OCI-LY1 (cell line): ENCODE results near the gene PC.

Experiments used
- H2AFZ ChIP-seq: fragments of 200-600 bp; sonication (generic), shearing (Covaris generic); 2 replicates; pipeline ENCODE4 v1.6.0; 2014; ENCODE audit warnings: antibody characterized with exemption, mild to moderate bottlenecking, low read length
- H3F3A ChIP-seq: fragments of 200-600 bp; sonication (generic), shearing (Covaris generic); 2 replicates; pipeline ENCODE4 v1.6.0; 2014; ENCODE audit warnings: mild to moderate bottlenecking, antibody characterized with exemption, low read length, moderate library complexity; ENCODE audit not compliant: insufficient read depth
- H3K27ac ChIP-seq: fragments of 200-600 bp; sonication (generic); 2 replicates; pipeline ENCODE4 v1.5.1; 2014; ENCODE audit warnings: low read length, mixed run types, mild to moderate bottlenecking, low read depth; ENCODE audit not compliant: poor library complexity, severe bottlenecking
- H3K27me3 ChIP-seq: fragments of 200-600 bp; sonication (generic); 2 replicates; pipeline ENCODE4 v1.6.0; 2014; ENCODE audit warnings: antibody characterized with exemption, mild to moderate bottlenecking, low read length, moderate library complexity; ENCODE audit not compliant: insufficient read depth
- H3K36me3 ChIP-seq: fragments of 200-600 bp; sonication (generic); 2 replicates; pipeline ENCODE4 v1.6.1; 2014; ENCODE audit warnings: mild to moderate bottlenecking, antibody characterized with exemption, low read length, moderate library complexity, mixed read lengths; ENCODE audit not compliant: insufficient read depth
- H3K4me1 ChIP-seq: fragments of 200-600 bp; sonication (generic); 2 replicates; pipeline ENCODE4 v1.5.1; 2014; ENCODE audit warnings: mild to moderate bottlenecking, low read length, moderate library complexity; ENCODE audit not compliant: insufficient read depth, severe bottlenecking
- H3K4me2 ChIP-seq: fragments of 200-600 bp; sonication (generic), shearing (Covaris generic); 2 replicates; pipeline ENCODE4 v1.6.1; 2014; ENCODE audit warnings: low read length
- H3K4me3 ChIP-seq: fragments of 200-600 bp; sonication (generic); 2 replicates; pipeline ENCODE4 v1.5.1; 2014; ENCODE audit warnings: low read length, low read depth, mild to moderate bottlenecking, mixed read lengths; ENCODE audit not compliant: poor library complexity, severe bottlenecking
- H3K79me2 ChIP-seq: fragments of 200-600 bp; shearing (Covaris generic); 2 replicates; pipeline ENCODE4 v1.6.1; 2016; ENCODE audit warnings: mixed run types, low read length, mixed read lengths; ENCODE audit not compliant: insufficient read depth
- H3K9ac ChIP-seq: fragments of 200-600 bp; sonication (generic), shearing (Covaris generic); 2 replicates; pipeline ENCODE4 v1.6.1; 2014; ENCODE audit warnings: mild to moderate bottlenecking, low read length, mixed read lengths
- H3K9me2 ChIP-seq: fragments of 200-600 bp; sonication (generic), shearing (Covaris generic); 2 replicates; pipeline ENCODE4 v1.6.1; 2014; ENCODE audit warnings: low read depth, mild to moderate bottlenecking, low read length, mixed read lengths
- H3K9me3 ChIP-seq: fragments of 200-600 bp; shearing (Covaris generic); 2 replicates; pipeline ENCODE4 v1.6.1; 2014; ENCODE audit warnings: low read length, mixed read lengths
- H4K20me1 ChIP-seq: fragments of 200-600 bp; sonication (generic), shearing (Covaris generic); 2 replicates; pipeline ENCODE4 v1.6.0; 2016; ENCODE audit warnings: mild to moderate bottlenecking, low read length; ENCODE audit not compliant: insufficient read depth
- EZH2 ChIP-seq: fragments of 200-600 bp; sonication (generic), shearing (Covaris generic); IDR thresholded peaks from 2 replicates; pipeline ENCODE4 v1.8.0; 2017; ENCODE audit warnings: borderline replicate concordance, mixed run types, mild to moderate bottlenecking, antibody characterized with exemption, low read length, moderate library complexity, mixed read lengths
- TF ChIP-seq, protein P1 (sequence below): fragments of 200-600 bp; sonication (generic), shearing (Covaris generic); IDR thresholded peaks from 2 replicates; pipeline ENCODE4 v1.5.1; 2017; ENCODE audit warnings: mild to moderate bottlenecking, antibody characterized with exemption, low read length, moderate library complexity, mixed read lengths

The PC gene

DNA sequence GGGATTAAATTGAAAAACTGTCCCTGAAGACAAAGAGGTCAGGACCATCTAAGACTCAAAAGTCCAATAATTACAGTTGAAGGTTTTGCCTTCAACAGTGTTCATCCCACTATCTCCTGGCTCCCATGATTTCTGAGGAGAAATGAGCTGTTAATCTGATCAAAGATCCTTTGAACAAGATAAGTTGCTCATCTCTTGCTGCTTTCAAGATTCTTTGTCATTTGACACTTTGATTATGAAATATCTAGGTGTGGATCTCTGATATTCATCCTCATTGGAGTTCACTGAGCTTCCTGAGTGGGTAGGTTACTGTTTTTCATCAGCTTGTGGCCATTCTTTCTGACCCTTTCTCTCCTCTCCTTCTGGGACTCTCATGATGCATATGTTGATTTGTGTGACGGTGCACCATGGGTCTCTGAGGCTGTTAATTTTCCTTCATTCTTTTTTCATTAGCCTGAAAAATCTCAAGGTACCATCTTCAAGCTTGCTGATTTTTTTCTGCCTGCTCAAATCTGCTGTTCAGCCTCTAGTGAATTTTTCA lies 20.9 kb downstream of the PC start:
- Histone ChIP-seq H3K9me3 (no peaks in the 10 kb centered on the region), H3K4me2 (no peak overlapping the region), H3K9me2 (no peaks in the 10 kb centered on the region), H3K79me2 (no peaks in the 10 kb centered on the region), H3K27me3 (no peaks in the 10 kb centered on the region; the same call in 1 of the 2 replicates), H3K4me1 (no peaks in the 10 kb centered on the region), H3K27ac (no peak overlapping the region), H4K20me1 (no peaks in the 10 kb centered on the region), H3K9ac (no peak overlapping the region), H3K36me3 (no peaks in the 10 kb centered on the region), H3F3A (no peaks in the 10 kb centered on the region), H2AFZ (no peak overlapping the region), H3K4me3 (no peak overlapping the region)
- TF ChIP-seq EZH2: no peak
- TF ChIP-seq, protein P1, sequence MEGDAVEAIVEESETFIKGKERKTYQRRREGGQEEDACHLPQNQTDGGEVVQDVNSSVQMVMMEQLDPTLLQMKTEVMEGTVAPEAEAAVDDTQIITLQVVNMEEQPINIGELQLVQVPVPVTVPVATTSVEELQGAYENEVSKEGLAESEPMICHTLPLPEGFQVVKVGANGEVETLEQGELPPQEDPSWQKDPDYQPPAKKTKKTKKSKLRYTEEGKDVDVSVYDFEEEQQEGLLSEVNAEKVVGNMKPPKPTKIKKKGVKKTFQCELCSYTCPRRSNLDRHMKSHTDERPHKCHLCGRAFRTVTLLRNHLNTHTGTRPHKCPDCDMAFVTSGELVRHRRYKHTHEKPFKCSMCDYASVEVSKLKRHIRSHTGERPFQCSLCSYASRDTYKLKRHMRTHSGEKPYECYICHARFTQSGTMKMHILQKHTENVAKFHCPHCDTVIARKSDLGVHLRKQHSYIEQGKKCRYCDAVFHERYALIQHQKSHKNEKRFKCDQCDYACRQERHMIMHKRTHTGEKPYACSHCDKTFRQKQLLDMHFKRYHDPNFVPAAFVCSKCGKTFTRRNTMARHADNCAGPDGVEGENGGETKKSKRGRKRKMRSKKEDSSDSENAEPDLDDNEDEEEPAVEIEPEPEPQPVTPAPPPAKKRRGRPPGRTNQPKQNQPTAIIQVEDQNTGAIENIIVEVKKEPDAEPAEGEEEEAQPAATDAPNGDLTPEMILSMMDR: no peak

DNA sequence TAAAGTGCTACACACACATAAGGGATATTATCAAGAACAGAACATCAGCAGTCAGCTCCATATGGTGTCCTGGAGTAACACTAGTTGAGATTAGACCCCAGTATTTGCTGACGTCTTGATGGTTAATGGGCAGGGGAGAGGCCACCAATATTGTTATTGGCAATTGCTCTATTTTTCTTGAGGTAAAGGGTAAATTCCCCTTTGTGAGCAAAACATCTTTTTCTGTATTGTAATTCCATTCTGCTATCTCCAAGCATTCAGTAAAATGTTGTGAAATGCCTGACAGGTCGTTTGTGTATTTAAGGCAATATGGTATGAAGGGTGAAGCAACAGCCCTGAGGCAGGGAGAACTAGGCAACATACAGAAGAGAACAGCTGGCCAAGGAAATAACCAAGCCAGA lies 21.9 kb downstream of the PC start:
- no peaks in the 10 kb centered on the region for H3K79me2 ChIP-seq
- no peak overlapping the region for H3K4me2 ChIP-seq
- no peaks in the 10 kb centered on the region for H3K9me3 ChIP-seq
- H3K4me3 ChIP-seq: no peak overlapping the region
- H3K27me3 ChIP-seq: no peaks in the 10 kb centered on the region; the same call in 1 of the 2 replicates
- no peaks in the 10 kb centered on the region for H4K20me1 ChIP-seq
- H3K9me2 ChIP-seq: no peaks in the 10 kb centered on the region
- no peaks in the 10 kb centered on the region for H3F3A ChIP-seq
- no peak overlapping the region for H3K27ac ChIP-seq
- no peak for TF ChIP-seq EZH2
- TF ChIP-seq, protein P1: no peak
- no peaks in the 10 kb centered on the region for H3K36me3 ChIP-seq
- H3K9ac ChIP-seq: no peak overlapping the region
- H3K4me1 ChIP-seq: no peaks in the 10 kb centered on the region
- no peak overlapping the region for H2AFZ ChIP-seq

DNA sequence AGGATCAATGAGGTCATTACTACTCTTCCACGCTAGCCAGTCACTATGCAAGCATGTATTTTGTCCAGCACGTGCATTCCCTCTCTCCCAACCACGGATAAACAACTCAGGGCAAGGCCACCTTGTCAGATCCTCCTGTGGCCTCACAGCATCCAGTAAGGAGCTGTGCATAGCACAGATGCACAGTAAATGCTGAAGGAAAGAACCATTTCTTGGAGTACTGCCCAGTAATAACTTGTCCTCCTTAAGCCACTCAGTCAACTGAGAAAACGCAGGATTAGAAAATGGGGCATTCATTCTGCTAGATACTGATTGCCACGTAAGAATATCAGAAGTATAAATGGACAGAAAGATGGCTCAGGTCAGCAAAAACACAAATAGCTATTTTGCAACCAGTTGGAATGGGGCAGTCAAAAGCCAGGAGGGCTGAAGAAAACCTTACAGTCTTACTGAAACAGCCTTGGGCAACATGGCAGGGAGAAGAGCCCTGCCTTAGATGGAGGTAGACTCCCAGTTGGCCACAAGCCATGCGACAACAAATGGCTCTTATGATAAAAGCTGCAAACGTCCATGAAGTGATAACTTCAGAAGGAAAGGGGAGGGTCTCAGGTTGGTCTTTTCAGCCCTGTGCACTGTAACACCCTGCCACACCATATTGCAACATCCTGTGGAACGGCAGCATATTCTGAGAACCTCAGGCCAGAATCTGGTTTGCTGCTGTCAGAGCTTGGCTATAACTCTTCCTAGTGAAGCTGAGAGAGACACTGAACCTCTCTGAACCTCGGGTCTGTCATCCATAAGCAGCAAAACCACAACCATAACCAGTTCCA lies 23.0 kb downstream of the PC start:
- TF ChIP-seq EZH2: no peak
- TF ChIP-seq, protein P1: no peak
- H3K4me2 ChIP-seq: no peak overlapping the region
- H3F3A ChIP-seq: no peaks in the 10 kb centered on the region

More for the DNA sequence above, 23.0 kb downstream of the PC start:
- Histone ChIP-seq H3K36me3 (no peaks in the 10 kb centered on the region), H3K79me2 (no peaks in the 10 kb centered on the region), H3K27me3 (no peaks in the 10 kb centered on the region; the same call in 1 of the 2 replicates), H3K4me3 (no peak overlapping the region), H2AFZ (no peak overlapping the region), H4K20me1 (no peaks in the 10 kb centered on the region), H3K9me2 (no peaks in the 10 kb centered on the region), H3K4me1 (no peaks in the 10 kb centered on the region), H3K9me3 (no peaks in the 10 kb centered on the region), H3K9ac (no peak overlapping the region), H3K27ac (no peak overlapping the region)
